NCI-H2196 treated with DMSO at 0.1 percent for 48 hours (cell line): ENCODE data around the gene PSMF1.

Experiments used
- DNase-seq: peaks from one replicate; lab custom pipeline; 2025; ENCODE audit not compliant: unreplicated experiment; lab: John Stamatoyannopoulos, UW

Gene PSMF1

GRCh38 chr20:1188347-1188746 lies 69.9 kb downstream of the PSMF1 start:
- no peak for DNase-seq

- DNase-seq = no peak
Measured at GRCh38 chr20:1189827-1190226, 71.4 kb downstream of the PSMF1 start.

- DNase-seq = no peak
Measured at GRCh38 chr20:1190847-1191246, 72.4 kb downstream of the PSMF1 start.

- no peak for DNase-seq
Measured at GRCh38 chr20:1191299-1191698, 72.9 kb downstream of the PSMF1 start.

GRCh38 chr20:1195226-1195625 lies 76.8 kb downstream of the PSMF1 start:
- DNase-seq = no peak

GRCh38 chr20:1196634-1197033 lies 78.2 kb downstream of the PSMF1 start:
- no peak for DNase-seq

- DNase-seq = no peak
Measured at GRCh38 chr20:1197801-1198200, 79.4 kb downstream of the PSMF1 start.

- no peak for DNase-seq
Measured at GRCh38 chr20:1198751-1199150, 80.3 kb downstream of the PSMF1 start.

GRCh38 chr20:1199212-1199873 lies 80.9 kb downstream of the PSMF1 start:
- DNase-seq = no peak

- DNase-seq = no peak
Measured at GRCh38 chr20:1199964-1200363, 81.6 kb downstream of the PSMF1 start.

- DNase-seq = no peak
Measured at GRCh38 chr20:1202762-1203504, 84.5 kb downstream of the PSMF1 start, which contains the start of gene C20orf202. TSS of gene C20orf202 (plus strand) at chr20:1203454. CDS start at chr20:1203586, 132 bp downstream.

- no peak for DNase-seq
Measured at GRCh38 chr20:1203630-1204029, 85.2 kb downstream of the PSMF1 start.

- DNase-seq = no peak
Measured at GRCh38 chr20:1204113-1204512, 85.7 kb downstream of the PSMF1 start.

- DNase-seq = no peak
Measured at GRCh38 chr20:1204576-1204975, 86.2 kb downstream of the PSMF1 start.

- DNase-seq = no peak
Measured at GRCh38 chr20:1205802-1206201, 87.4 kb downstream of the PSMF1 start.

GRCh38 chr20:1206366-1207148 lies 88.2 kb downstream of the PSMF1 start:
- DNase-seq = no peak

GRCh38 chr20:1207293-1207878 lies 89.0 kb downstream of the PSMF1 start:
- no peak for DNase-seq

- no peak for DNase-seq
Measured at GRCh38 chr20:1209447-1210387, 91.3 kb downstream of the PSMF1 start.

GRCh38 chr20:1210501-1210900 lies 92.1 kb downstream of the PSMF1 start:
- no peak for DNase-seq

GRCh38 chr20:1212023-1212422 lies 93.6 kb downstream of the PSMF1 start:
- DNase-seq = no peak
